NCI-H446 treated with DMSO at 0.1 percent for 48 hours (cell line): ENCODE measurements around the gene KAZN.
A peak's percentile ranks its signal among the peaks of the same experiment; 100 is the strongest.
"Not testable (repeated sequence)": the region's sequence is repeated elsewhere in the genome, so short reads cannot be mapped to it uniquely, and the experiment has no call there.

Experiments
- DNase-seq: peaks from one replicate; lab custom pipeline; 2025; lab: John Stamatoyannopoulos, UW

Gene KAZN

DNA sequence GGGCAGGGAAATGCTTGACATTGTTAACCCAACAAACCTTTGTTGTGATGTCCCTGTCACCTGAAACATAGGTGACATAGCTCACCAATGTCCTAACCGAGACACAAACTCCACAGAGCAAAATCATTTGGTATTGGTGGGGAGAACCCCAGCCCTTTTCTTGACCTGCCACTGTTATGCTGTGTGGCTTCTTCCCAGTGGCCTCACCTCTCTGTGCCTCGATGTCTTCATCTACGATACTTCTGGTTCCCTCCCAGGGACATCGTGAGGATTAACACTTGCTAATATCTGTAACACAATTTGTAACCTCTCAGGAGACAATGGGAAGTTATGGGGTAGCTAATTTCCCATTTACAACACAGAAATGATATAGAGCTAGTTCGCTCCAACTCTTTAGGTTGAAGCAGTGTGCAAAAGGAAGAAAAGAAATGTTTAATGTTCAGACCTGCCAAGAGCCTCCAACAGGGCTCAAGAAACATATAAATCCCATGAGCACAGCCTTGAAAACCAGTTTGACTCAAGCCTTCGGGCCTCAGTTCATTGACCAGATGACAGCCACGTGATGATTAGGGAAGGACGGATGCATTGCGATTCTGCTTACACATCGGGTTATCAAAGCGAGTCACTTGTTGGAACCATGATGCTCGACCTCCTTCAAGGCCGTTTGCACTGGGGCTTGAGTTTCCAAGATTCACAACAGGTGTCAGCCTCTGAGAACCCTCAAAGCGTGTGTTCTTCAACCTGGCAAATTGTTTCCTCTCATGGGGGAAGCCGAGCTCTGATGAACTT is 517.3 kb downstream of the KAZN start:
- no peak for DNase-seq

- DNase-seq: no peak
Observed at GRCh38 chr1:15116966-15117365, 518.5 kb downstream of the KAZN start.

DNA sequence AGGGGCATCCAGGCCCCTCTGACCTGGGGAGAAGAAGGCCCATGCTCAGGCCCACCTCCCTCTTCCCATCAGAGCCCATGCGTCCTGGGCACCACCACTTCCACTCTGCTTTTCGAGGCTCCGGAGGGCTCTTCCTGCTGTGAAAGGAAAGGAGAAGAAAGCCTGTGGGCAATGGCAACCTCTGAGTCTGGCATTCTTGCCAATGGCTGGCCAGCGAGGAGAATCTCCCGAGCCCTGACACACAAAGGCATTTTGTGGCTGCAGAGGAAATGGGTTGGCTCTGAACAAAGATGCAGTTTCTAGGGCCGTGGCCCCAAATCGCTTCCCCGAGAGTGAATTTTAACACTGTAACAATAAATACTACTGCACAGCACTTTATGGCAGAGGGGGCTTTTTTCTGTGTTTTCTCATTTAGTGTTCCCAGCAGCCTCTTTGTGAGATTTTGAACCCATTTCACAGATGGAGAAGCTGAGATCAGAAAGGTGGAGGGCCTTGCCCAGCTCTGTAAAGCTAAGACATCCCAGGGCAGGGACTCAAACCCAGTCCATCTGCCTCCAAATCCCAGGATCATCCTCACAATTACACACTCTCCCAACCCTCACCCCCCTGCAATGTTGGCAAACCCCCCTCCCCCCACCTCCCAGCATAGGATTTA is 519.3 kb downstream of the KAZN start:
- no peak for DNase-seq

DNA sequence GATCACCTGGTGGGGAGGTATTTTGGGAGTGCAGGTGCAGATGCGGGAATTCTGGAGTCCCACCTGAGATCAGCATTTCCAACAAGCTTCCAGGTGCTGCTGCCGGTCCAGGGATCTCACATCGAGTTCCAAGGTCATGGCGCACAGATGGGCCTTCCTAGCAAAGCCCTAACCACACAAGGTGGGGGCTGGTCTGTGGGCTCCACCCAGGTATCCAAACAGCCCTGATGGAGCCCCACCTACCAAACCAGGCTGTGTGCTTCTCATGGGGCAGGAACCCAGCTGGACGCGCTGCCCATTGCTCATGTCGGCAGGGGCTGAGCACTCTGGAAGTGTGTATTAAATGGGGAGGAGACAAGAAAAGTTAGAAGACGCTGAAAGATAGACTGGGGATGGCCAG is 520.1 kb downstream of the KAZN start:
- no peak for DNase-seq

DNA sequence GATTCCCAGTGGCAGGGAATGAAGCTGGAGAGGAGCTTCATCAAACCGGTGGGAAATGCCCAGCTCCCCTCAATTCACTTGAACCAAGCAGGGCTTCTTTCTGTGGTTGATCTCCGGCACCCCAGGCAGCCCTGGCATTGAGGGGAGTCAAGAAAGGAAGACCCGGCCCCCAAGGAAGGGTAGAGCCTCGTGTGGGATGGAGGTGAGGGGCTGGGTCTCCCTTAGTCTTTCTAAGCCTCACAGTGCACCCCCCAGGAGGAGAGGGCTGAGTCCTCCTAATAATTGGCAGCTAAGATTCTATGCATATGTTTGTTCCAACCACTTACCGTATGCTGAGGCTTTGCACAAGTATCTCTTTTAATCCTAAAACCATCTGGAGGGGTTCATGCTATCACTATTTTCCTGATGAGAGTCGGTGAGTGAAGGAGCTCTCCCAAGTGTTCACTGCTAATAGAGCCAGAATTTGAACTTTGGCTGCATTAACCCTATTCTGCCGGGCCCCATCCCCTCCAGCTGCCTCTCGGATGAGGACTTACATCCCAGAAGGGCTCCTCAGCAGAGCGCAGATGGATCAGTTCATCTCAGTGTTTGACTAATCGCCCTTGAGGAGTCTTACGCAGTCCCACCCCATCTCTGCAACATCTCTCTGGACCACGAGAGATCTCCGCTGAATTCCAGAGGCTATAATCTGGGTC is 521.9 kb downstream of the KAZN start:
- no peak for DNase-seq

DNA sequence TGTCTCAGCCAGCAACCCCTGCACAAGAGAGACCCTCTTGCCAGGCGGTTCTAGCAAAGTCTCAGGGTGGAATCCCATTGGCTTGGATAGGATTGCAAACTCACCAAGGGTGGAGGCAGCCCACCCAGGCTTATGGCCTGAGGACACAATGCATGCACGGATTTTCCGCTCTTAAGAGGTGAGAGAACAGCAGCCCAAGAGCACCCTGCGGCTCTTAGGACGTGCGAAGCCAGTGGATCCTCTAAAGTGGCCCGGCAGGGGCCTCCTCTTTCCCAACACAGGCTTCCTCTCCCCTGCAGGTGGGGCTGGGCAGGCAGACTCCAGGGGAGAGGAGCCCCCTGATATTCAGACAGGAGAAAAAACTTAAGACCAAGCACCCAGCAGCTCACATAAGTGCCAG is 523.8 kb downstream of the KAZN start:
- DNase-seq: no peak

DNA sequence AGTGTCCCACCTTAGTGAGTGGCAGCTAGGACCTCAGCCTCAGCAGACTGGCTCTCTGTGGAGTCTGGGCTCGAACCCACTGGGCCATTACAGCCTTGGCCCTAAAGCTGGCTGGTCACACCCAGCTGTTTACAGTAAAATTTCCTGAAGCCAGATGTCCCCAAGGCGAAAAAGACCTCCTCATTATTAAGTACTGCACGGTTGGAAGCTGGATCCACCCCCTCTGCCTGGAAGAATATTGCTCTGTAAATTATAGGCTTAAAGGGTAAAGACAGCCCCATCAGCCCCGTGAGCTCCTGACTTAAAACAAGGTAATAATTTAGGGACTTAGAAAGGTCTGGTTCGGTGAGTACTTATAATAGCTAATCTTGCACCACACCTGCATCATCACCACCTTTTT is 524.8 kb downstream of the KAZN start:
- DNase-seq: no peak

DNA sequence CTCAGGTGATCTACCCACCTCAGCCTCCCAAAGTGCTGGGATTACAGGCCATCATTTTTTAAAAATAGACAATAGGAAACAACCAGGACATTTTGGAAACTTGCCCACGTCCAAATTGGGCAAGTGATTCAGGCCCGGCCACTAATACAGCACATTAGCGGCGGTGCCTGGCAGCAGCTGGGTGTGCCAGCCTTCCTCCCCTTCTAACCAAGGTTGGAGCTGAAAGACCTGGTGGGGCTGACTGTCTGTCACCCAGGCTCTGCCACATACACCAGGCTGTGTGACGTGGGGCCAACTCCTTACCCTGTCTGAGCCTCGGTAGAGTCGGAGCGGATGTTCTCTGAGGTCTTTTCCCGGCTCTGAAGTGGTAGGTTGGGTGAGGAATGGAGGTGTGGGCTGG is 525.4 kb downstream of the KAZN start:
- no peak for DNase-seq

GRCh38 chr1:15124362-15125100 is 526.0 kb downstream of the KAZN start:
- no peak for DNase-seq

- DNase-seq: no peak
Observed at GRCh38 chr1:15125101-15125745, 526.7 kb downstream of the KAZN start.

GRCh38 chr1:15128077-15128476 is 529.6 kb downstream of the KAZN start:
- DNase-seq: no peak

DNA sequence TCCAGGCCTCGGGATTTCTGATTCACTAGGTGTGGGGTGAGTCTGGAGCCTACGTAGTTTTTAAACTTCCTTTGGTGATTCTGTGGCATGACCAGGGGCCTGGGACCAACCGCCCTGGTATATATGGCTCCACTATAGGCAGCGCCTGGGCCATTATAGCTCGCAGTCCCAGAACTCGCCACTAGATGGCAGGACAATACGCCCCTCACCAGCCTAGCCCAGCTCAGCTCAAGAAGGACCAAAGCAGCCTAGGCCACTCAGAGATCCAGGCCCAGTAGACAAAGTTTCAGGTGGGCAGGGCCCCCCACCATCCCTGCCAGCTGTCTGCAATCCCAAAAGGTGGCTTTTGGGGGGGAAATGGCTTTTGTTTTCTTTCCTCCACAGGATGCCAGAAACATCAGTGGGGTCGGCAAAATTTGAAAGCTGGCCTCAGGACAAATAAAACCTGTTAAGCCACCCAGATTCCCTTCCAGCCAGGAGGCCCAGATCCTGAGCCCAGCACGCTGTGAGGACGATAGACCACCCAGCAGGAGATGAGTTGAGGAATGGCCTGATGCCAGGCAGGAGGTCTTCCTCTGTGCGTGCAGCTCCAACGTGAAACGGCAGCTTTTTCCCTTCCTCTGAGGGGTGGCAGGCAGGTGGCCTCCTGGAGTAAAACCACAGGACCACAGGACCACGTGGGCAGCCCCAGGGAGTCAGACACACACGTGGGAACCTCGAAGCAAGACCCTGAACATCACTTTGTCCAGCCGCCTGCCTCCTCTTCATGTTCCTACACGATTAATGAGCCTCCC is 530.2 kb downstream of the KAZN start:
- peak; percentile 16 for DNase-seq

GRCh38 chr1:15129944-15130343 is 531.5 kb downstream of the KAZN start:
- DNase-seq: no peak

GRCh38 chr1:15130607-15131006 is 532.1 kb downstream of the KAZN start:
- DNase-seq: no peak

- DNase-seq: no peak
Observed at GRCh38 chr1:15132965-15133364, 534.5 kb downstream of the KAZN start.

DNA sequence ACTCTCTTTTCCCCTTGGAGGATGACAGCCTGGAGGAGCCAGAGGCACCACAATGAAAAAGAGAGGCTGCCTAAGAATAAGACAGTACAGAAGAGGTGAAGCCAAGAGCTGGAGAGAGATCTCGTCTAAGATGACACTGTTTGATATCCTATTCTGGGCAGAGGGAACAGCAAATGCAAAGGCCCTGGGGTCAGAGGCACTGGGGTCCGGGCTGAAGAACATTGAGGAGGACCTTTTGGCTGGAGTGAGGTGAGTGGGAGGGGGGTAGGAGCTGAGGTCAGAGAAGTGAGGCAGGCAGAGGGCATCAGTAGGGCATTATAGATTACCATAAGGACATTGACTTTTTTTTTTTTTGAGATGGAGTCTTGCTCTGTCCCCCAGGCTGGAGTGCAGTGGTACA is 535.8 kb downstream of the KAZN start:
- no peak for DNase-seq

GRCh38 chr1:15135604-15136003 is 537.1 kb downstream of the KAZN start:
- DNase-seq: not testable (repeated sequence)

GRCh38 chr1:15137809-15138208 is 539.3 kb downstream of the KAZN start:
- DNase-seq: no peak

- DNase-seq: no peak
Observed at GRCh38 chr1:15139654-15140350, 541.3 kb downstream of the KAZN start.

DNA sequence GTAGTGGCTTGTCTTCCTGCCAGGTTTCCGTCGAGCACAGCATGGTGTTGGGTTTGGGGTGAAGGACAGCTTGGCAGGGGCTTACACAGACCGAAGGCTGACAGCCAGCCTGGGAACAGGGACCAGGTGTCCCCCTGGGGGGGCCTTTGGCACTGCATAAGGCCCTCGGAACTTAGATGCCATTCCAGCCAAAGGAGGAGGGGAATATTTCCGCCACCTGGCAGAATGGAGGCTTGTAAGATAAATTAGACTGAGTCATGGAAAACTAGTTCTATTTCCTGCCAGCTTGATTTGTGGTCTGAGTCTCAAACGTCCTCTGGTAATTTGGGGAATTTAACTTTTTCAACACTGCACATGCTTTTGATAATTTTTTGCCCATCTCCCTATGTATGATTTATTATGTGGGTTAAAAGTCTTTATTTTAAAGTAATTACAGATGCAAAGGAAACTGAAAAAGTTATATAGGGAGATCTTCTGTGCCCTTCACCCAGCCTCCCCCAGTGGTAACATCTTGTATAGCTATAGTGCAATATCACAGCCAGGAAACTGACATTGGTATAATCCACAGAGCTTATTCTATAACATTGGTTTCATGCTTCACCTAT is 543.6 kb downstream of the KAZN start:
- DNase-seq: peak; percentile 70
